Neural crest cell (in vitro differentiated cells): ENCODE data around the gene PCF11. TPM values are rescaled to one million over a fixed set of nuclear protein-coding genes. Genes with fewer than 3 reads are reported as not detected.
"Not testable (repeated sequence)": the region's sequence is repeated elsewhere in the genome, so short reads cannot be mapped to it uniquely, and the experiment has no call there.

Experiments used
- DNase-seq: peaks from one replicate; pipeline ENCODE4 v3.0.0; 2021; ENCODE audit warnings: low read depth, mixed read lengths, low spot score
- H3K27ac Mint-ChIP-seq: one replicate; pipeline ENCODE4 v1.8.0; 2021; ENCODE audit warnings: mild to moderate bottlenecking, mixed read lengths; ENCODE audit not compliant: unreplicated experiment
- H3K27me3 Mint-ChIP-seq: 2 replicates; pipeline ENCODE4 v1.8.0; 2021; ENCODE audit warnings: low read depth, mild to moderate bottlenecking, mixed read lengths
- H3K36me3 Mint-ChIP-seq: 2 replicates; pipeline ENCODE4 v1.8.0; 2021; ENCODE audit warnings: low read depth, mild to moderate bottlenecking, mixed read lengths
- H3K4me1 Mint-ChIP-seq: 2 replicates; pipeline ENCODE4 v1.8.0; 2021; ENCODE audit warnings: mixed read lengths
- H3K4me3 Mint-ChIP-seq: one replicate; pipeline ENCODE4 v1.8.0; 2021; ENCODE audit warnings: mild to moderate bottlenecking, mixed read lengths
- H3K9me3 Mint-ChIP-seq: 2 replicates; pipeline ENCODE4 v1.8.0; 2021; ENCODE audit warnings: mixed read lengths
- total RNA-seq: library from RNA; stranded (reverse); gene quantifications from 2 replicates; pipeline ENCODE4 v1.2.1, GENCODE V29; 2021
- TF ChIP-seq, protein P1 (sequence below): fragments of 200-600 bp; sonication (generic); conservative IDR thresholded peaks from 2 replicates; pipeline ENCODE4 v1.5.0; 2021; ENCODE audit warnings: antibody characterized with exemption, mild to moderate bottlenecking

The PCF11 gene
- total RNA-seq, 1 donor from 2014 or later: 67.9 TPM

DNA sequence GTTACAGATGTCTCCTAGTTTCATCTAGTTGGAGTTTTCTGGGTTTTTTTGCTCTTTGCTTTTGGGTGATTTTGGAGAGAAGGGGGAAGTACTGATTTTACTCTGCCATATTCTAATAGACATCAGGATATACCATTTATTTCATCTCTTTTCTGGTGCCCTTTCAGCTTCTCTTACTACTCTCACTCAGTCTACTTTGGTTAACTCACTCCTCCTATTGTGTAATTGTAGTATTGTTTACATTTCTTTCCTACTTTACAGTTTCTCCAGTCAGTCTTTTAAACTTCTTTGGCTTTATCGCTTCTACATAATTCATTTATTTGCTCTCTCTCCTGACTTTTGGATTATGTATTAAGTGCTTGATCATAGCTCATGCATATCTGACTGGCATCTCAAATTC lies 43.1 kb downstream of the PCF11 start:
- peak overlapping the region; percentile 21 for H3K27ac Mint-ChIP-seq
- H3K36me3 Mint-ChIP-seq: peaks cover 3% of the 10 kb centered on the region
- DNase-seq: no peak
- no peaks in the 10 kb centered on the region for H3K27me3 Mint-ChIP-seq
- peaks cover 19% of the 10 kb centered on the region for H3K4me1 Mint-ChIP-seq
- TF ChIP-seq, protein P1, sequence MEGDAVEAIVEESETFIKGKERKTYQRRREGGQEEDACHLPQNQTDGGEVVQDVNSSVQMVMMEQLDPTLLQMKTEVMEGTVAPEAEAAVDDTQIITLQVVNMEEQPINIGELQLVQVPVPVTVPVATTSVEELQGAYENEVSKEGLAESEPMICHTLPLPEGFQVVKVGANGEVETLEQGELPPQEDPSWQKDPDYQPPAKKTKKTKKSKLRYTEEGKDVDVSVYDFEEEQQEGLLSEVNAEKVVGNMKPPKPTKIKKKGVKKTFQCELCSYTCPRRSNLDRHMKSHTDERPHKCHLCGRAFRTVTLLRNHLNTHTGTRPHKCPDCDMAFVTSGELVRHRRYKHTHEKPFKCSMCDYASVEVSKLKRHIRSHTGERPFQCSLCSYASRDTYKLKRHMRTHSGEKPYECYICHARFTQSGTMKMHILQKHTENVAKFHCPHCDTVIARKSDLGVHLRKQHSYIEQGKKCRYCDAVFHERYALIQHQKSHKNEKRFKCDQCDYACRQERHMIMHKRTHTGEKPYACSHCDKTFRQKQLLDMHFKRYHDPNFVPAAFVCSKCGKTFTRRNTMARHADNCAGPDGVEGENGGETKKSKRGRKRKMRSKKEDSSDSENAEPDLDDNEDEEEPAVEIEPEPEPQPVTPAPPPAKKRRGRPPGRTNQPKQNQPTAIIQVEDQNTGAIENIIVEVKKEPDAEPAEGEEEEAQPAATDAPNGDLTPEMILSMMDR: no peak
- H3K9me3 Mint-ChIP-seq: no peaks in the 10 kb centered on the region
- no peak overlapping the region for H3K4me3 Mint-ChIP-seq

DNA sequence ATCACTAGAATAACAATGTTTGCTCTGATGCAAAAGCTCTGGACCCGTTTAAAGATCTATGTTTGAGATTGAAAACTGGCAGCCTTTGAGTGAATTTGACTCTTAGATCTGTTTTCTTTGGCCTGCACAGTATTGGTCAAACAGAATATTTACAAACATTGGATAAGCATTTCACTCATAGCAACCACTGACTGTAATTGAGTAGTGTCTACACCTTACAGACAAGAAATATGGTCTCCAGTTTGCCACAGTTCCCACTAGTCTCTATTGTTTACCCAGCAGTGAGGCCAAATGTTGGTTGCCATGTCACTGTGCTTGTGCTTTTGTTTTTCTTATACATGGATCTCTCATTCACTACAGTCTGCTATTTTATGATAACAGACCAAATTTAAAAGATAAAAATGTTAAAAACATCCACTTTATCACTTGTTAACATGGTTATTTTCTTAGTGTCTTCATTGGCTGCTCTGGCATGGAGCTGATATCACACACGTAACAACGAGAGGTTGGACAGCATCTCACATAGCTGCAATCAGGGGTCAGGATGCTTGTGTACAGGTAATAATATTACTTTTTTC lies 48.8 kb downstream of the PCF11 start:
- H3K9me3 Mint-ChIP-seq: no peaks in the 10 kb centered on the region
- no peaks in the 10 kb centered on the region for H3K27me3 Mint-ChIP-seq
- no peak overlapping the region for H3K4me3 Mint-ChIP-seq
- DNase-seq: no peak
- H3K36me3 Mint-ChIP-seq: peaks cover 3% of the 10 kb centered on the region
- H3K27ac Mint-ChIP-seq: no peak overlapping the region
- H3K4me1 Mint-ChIP-seq: no peaks in the 10 kb centered on the region
- TF ChIP-seq, protein P1: no peak

DNA sequence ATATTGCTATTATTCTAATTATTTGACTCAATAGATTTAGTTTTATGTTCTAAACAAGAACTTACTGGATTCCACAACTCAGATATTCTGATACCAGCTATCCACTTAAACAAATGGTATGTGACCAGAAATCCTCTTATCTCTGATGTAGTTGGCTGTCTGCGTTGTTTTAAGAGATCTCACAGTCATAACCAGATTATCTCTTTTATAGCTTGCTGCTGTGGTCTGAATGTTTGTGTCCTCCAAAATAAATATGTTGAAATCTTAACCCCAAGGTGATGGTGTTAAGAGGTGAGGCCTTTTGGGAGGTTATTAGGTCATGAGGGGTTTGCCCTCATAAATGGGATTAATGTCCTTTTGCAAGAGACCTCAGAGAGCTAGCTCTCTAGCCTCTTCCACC lies 49.3 kb downstream of the PCF11 start:
- Mint-ChIP-seq H3K9me3 (no peaks in the 10 kb centered on the region), H3K27me3 (no peaks in the 10 kb centered on the region), H3K27ac (no peak overlapping the region), H3K4me1 (no peaks in the 10 kb centered on the region), H3K4me3 (no peak overlapping the region), H3K36me3 (peaks cover 3% of the 10 kb centered on the region)
- TF ChIP-seq, protein P1: no peak
- no peak for DNase-seq

DNA sequence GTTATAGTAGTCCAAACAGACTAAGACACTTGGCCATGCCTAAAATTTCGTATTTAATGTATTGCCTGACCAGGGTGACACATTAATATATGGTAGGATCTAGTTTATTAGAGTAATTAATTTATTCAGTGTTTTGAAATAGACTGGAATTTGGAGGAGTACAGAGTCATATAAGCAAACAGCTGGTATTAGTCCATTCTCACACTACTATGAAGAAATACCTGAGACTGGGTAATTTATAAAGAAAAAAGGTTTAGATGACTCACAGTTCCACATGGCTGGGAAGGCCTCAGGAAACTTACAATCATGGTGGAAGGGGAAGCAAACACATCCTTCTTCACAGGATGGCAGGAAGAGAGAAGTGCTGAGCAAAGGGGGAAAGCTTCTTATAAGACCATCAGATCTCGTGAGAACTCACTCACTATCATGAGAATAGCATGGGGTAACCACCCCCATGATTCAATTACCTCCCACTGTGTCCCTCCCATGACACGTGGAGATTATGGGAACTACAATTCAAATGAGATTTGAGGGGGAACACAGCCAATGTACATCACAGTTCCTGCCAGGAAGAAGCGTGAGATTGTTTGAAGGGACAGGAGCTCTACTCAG lies 49.9 kb downstream of the PCF11 start:
- not testable (repeated sequence) for H3K4me3 Mint-ChIP-seq, H3K36me3 Mint-ChIP-seq, H3K27ac Mint-ChIP-seq, H3K9me3 Mint-ChIP-seq, H3K27me3 Mint-ChIP-seq, H3K4me1 Mint-ChIP-seq, DNase-seq

DNA sequence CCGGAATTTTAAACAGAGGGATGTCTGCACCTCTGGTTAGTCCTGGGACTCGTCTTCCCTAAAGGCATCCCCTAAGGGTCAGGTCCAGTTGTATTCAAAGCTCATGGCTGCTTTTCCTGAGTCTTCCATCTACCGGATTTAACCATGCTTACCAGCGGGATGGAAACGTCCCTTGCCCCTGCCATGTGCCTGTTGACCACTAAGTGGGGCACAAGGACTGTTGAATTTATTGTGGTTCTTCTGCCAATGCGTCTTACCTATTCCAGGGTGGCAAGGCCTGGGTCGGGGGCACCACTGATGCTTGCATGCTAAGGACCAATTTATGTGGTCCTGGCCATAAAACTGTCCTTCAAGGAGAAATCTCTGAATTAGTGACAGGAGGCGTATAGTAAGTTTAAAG lies 62.2 kb downstream of the PCF11 start:
- no peak overlapping the region for H3K27ac Mint-ChIP-seq
- TF ChIP-seq, protein P1: peak; percentile 35

DNA sequence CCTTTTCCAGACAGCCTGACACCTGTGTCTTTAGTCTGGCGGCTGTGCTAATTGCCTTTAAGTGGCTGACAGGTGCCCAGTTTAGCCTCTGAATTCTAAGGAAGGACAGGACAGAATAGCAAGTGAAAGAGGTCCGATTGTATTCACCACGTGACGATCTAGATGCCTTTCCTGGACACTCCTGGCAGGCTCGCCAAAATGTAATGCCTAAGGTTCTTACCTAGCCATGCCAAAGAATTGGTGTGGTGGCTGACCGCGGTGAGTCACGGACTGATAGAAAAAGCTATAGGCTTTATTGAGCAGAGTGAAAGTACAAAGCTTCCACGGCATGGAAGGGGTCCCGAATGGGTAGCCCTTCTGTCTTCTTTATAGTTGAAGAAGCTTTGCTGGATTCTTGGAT lies 63.3 kb downstream of the PCF11 start:
- TF ChIP-seq, protein P1: no peak
- Mint-ChIP-seq H3K36me3 (no peaks in the 10 kb centered on the region), H3K4me1 (no peaks in the 10 kb centered on the region), H3K27ac (no peak overlapping the region), H3K4me3 (no peak overlapping the region), H3K9me3 (no peaks in the 10 kb centered on the region), H3K27me3 (no peaks in the 10 kb centered on the region)
- no peak for DNase-seq

More for the DNA sequence above, 62.2 kb downstream of the PCF11 start:
- DNase-seq: no peak
- no peaks in the 10 kb centered on the region for H3K27me3 Mint-ChIP-seq
- no peak overlapping the region for H3K4me3 Mint-ChIP-seq
- peaks cover 2% of the 10 kb centered on the region for H3K36me3 Mint-ChIP-seq
- no peaks in the 10 kb centered on the region for H3K9me3 Mint-ChIP-seq
- no peaks in the 10 kb centered on the region for H3K4me1 Mint-ChIP-seq
